ENCODE results near the gene ATP7B.

The ATP7B gene

GRCh38 chr13:51974482-51974881 lies 36.8 kb downstream of the ATP7B start:
- no peak for TF ChIP-seq CTCF (IDR thresholded peaks at IDR 0.05; ENCODE audit: low read depth, low read length, missing control alignments)
- H3K4me3 ChIP-seq (ENCODE audit: low read depth, low read length): no peak overlapping the region
- DNase-seq (ENCODE audit: low read depth): no peak
- in situ Hi-C loops (cut with HindIII; ENCODE audit: low sequenced_read_pairs): no loop called here

- H3K4me3 ChIP-seq (ENCODE audit: low read depth, low read length): no peak overlapping the region
- in situ Hi-C loops (cut with HindIII; ENCODE audit: low sequenced_read_pairs): no loop called here
- no peak for TF ChIP-seq CTCF (IDR thresholded peaks at IDR 0.05; ENCODE audit: low read depth, low read length, missing control alignments)
- no peak for DNase-seq (ENCODE audit: low read depth)
These were observed 39.5 kb downstream of the ATP7B start for GRCh38 chr13:51971520-51972426.

- in situ Hi-C loops (cut with HindIII; ENCODE audit: low sequenced_read_pairs): no loop called here
- no peak overlapping the region for H3K4me3 ChIP-seq (ENCODE audit: low read depth, low read length)
- no peak for TF ChIP-seq CTCF (IDR thresholded peaks at IDR 0.05; ENCODE audit: low read depth, low read length, missing control alignments)
- DNase-seq (ENCODE audit: low read depth): no peak
These were observed 40.9 kb downstream of the ATP7B start for GRCh38 chr13:51970349-51970748.

- H3K4me3 ChIP-seq (ENCODE audit: low read depth, low read length): no peak overlapping the region
- DNase-seq (ENCODE audit: low read depth): no peak
- in situ Hi-C loops (cut with HindIII; ENCODE audit: low sequenced_read_pairs): no loop called here
- no peak for TF ChIP-seq CTCF (IDR thresholded peaks at IDR 0.05; ENCODE audit: low read depth, low read length, missing control alignments)
These were observed 43.5 kb downstream of the ATP7B start for GRCh38 chr13:51967482-51968446.

- in situ Hi-C loops (cut with HindIII; ENCODE audit: low sequenced_read_pairs): no loop called here
- no peak overlapping the region for H3K4me3 ChIP-seq (ENCODE audit: low read depth, low read length)
- DNase-seq (ENCODE audit: low read depth): no peak
- TF ChIP-seq CTCF (IDR thresholded peaks at IDR 0.05; ENCODE audit: low read depth, low read length, missing control alignments): no peak
These were observed 45.1 kb downstream of the ATP7B start for GRCh38 chr13:51966186-51966585.

Data from astrocyte of the cerebellum (primary cell).